H54 (cell line): ENCODE data around the gene LRBA.
"Not testable (repeated sequence)": the region's sequence is repeated elsewhere in the genome, so short reads cannot be mapped to it uniquely, and the experiment has no call there.

Source experiments
- DNase-seq: peaks from one replicate; pipeline ENCODE4 v3.0.0; 2011; ENCODE audit warnings: low spot score, mixed read lengths; ENCODE audit not compliant: insufficient read length
- FAIRE-seq: peaks from 3 replicates; lab custom pipeline; 2011; peaks lifted over from hg19 to GRCh38; lab: Jason Lieb, UNC
- POLR2A ChIP-seq: IDR thresholded peaks from 2 replicates; pipeline ENCODE4 v1.6.1; 2011; ENCODE audit warnings: low read depth, mild to moderate bottlenecking, low read length

Gene LRBA

GRCh38 chr4:150999086-150999485 lies 16.0 kb downstream of the LRBA start:
- FAIRE-seq (no peak), DNase-seq (no peak)
- TF ChIP-seq POLR2A, result no peak

- TF ChIP-seq POLR2A, result no peak
- no peak for DNase-seq
- FAIRE-seq, result no peak
These were observed 17.9 kb downstream of the LRBA start for GRCh38 chr4:150997141-150997540.

DNA sequence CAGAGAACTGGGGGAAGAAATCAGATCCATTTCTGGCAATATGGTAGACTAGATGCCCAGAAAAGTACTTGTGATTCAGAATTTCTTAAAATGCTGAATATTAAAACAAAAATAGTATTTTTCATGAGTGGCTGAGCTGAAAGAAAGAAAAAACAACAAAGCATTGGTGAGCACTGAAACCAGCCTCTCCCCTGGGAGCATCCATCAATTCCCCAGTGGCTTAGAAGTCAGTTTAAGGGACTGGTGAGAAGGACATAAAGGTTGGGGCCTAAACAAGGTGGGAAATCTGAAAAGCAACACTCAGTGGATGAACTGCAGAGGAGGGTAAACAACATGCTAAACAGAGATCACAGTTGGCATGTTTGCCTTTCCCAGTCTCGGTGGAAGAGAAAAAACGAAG lies 20.4 kb downstream of the LRBA start:
- no peak for FAIRE-seq
- DNase-seq, result no peak

DNA sequence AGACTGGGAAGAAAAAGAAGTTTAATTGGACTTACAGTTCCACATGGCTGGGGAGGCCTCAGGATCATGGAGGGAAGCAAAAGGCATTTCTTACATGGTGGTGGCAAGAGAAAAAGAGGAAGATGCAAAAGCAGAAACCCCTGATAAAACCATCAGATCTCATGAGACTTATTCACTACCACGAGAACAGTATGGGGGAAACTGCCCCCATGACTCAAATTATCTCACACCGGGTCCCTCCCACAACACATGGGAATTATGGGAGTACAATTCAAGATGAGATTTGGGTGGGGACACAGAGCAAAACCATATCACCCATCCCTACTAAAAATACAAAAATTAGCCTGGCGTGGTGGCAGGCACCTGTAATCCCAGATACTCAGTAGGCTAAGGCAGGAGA lies 21.5 kb downstream of the LRBA start:
- FAIRE-seq, DNase-seq: not testable (repeated sequence)

More for the DNA sequence above, 20.4 kb downstream of the LRBA start:
- no peak for TF ChIP-seq POLR2A

DNA sequence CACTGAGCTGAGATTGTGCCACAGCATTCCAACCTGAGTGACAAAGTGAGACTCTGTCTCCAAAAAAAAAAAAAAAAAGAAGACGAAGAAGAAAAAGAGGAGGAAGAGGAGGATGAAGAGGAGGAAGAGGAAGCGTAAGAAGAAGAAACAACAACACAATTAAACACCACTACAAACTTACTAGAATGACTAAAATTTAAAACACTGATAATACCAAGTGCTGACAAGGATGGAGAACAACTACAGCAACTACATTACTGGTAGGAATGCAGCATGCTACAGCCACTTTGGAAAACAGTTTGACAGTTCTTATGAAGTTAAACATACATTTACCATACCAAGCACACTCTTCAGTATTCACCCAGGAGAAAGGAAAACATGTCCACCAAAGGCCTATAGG lies 24.1 kb downstream of the LRBA start:
- DNase-seq, result no peak
- no peak for FAIRE-seq
- no peak for TF ChIP-seq POLR2A

GRCh38 chr4:150990250-150990649 lies 24.8 kb downstream of the LRBA start:
- DNase-seq (no peak), FAIRE-seq (no peak)
- TF ChIP-seq POLR2A, result no peak

DNA sequence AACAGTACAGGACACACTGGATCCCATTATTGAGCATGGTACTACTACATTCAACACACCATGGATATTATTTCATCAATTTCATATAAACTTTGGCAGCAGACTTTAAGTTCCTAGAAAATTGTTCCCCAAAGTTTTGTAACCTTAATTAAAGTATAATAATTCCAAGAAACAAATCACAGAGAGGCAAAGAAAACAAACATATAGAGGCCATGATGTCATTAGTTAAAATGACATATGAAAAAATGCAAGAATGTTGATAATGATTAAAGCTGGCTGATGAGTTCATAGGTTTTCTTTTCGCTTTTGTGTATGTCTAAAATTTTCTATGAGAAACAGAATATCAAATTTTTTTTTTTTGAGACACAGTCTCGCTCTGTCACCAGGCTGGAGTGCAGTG lies 26.8 kb downstream of the LRBA start:
- FAIRE-seq (no peak), DNase-seq (no peak)
- no peak for TF ChIP-seq POLR2A

DNA sequence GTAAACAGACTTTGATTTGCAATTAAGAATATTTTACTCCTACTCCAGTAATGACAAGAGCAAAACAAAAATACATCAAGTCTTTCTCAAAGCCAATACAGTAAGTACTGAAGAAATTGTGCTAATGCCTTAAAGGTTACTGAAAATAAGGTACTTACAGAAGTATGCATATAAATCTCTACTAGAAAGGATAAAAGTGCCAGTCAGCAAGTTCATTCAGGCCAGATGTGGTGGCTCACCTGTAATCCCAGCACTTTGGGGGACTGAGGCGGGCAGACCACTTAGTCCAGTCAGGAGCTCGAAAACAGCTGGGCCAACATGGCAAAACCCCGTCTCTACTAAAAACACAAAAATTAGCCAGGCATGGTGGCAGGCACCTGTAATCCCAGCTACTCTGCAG lies 27.9 kb downstream of the LRBA start:
- FAIRE-seq, result no peak
- no peak for DNase-seq
- TF ChIP-seq POLR2A, result no peak

DNA sequence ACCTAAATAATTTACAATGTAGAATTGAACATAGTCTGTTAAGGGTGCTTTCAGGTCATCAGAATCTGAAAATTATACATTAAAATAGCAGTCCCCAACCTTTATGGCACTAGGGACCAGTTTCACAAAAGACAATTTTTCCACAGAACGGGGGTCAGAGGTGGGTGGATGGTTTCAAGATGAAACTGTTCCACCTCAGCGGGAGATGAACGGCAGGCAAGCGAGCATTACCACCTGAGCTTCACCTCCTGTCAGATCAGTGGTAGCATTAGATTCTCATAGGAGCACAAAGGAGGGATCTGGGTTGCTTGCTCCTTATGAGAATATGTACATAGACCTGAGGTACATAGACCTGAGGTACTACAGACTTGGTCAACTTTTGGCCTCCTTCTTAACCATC lies 29.0 kb downstream of the LRBA start:
- no peak for TF ChIP-seq POLR2A
- DNase-seq (no peak), FAIRE-seq (no peak)

GRCh38 chr4:150983851-150984250 lies 31.2 kb downstream of the LRBA start:
- TF ChIP-seq POLR2A, result no peak
- DNase-seq, result no peak
- FAIRE-seq, result no peak

DNA sequence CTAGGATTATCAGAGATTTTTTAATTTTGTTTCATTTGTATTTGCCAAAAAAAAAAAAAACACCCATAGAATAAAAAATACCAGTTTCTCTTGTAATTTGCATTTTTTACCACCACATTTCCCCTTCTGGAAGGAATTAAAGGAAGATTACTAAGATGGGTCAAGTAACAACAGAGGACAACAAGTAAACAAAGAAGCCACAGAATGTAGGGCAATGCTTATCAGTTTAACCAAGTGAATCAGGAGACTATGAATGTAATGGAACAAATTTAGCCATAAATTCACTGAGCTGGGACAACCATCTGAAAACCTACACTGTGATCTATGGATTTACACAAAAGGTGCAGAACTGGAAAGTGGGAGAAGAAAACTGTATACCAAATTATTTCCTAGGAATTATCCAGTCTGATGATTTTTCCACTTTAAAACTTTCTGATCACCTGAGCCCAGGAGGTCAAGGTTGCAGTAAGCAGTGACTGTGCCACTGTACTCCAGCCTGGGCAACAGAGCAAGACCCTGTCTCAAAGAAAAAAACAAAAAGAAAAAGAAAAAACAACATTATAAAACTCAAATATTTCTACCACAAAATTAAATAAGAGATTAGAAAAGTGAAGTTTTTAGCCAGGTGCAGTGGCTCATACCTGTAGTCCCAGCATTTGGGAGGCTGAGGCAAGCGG lies 32.4 kb downstream of the LRBA start:
- no peak for DNase-seq
- TF ChIP-seq POLR2A, result no peak
- no peak for FAIRE-seq

GRCh38 chr4:150978738-150979575 lies 36.1 kb downstream of the LRBA start:
- DNase-seq, result no peak
- TF ChIP-seq POLR2A, result no peak
- no peak for FAIRE-seq

DNA sequence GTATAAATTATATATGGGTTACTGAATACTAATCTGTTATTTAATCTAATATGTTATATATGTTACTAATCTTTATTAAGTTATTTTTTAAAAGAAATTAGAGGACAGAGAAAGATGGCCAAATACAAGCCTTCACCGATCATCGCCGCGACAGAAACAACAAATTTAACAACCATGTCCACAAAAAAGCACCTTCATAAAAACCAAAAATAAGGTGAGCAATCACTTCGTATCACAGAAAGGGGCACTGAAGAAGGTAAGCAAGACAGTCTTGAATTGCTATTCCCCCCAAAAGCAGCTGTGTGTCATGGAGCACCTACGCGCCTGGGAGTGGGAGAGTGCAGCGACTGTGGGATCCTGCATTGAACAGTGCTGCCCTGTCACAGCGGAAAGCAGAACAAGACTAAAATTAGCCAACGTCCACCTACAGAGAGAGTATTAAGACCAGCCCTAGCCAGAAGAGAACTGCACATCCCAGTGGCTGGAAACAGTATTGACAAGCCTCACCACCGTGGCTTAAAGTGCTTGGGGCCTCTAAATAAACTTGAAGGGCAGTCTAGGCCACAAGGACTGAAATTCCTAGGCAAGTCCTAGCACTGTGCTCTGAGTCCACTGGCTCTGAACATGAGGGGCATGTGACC lies 38.5 kb downstream of the LRBA start:
- TF ChIP-seq POLR2A, result no peak

DNA sequence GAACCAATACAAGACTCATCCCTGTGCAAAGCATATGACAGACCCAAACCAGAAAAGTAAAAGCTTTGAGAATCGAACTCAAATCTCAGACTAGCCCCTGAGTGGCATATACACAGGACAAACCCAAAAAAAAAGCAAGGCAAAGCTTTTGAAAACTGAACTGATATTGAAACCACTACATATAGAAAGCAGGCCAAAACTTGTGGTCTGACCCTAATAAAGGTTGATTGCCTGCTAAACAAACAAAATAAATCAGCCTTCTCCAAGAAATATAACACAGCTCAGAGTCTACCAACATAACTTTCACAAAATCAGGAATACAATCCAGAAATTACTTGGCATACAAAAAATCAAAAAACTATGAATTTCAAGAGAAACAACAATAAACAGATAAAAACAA lies 40.3 kb downstream of the LRBA start:
- no peak for FAIRE-seq

More for the DNA sequence above, 38.5 kb downstream of the LRBA start:
- FAIRE-seq, result no peak
- no peak for DNase-seq

More for the DNA sequence above, 40.3 kb downstream of the LRBA start:
- TF ChIP-seq POLR2A, result no peak
- no peak for DNase-seq
